GM12864 (cell line): ENCODE results near the gene BMPR1B.

ENCODE experiments used
- DNase-seq: peaks from one replicate; pipeline ENCODE4 v3.0.0-alpha.2; 2011; ENCODE audit warnings: low read depth
- H3K4me3 ChIP-seq: 2 replicates; pipeline ENCODE4 v1.5.1; 2011; ENCODE audit warnings: mild to moderate bottlenecking, low read depth, low read length, control low read depth
- TF ChIP-seq, protein P1 (sequence below): IDR thresholded peaks from 2 replicates; pipeline ENCODE4 v1.5.1; 2011; ENCODE audit warnings: low read depth, mild to moderate bottlenecking, moderate library complexity, low read length, control low read depth, inconsistent platforms; ENCODE audit errors: missing control alignments

BMPR1B gene

GRCh38 chr4:95106408-95106928, 348.7 kb downstream of the BMPR1B start:
- no peak for DNase-seq
- TF ChIP-seq, protein P1, sequence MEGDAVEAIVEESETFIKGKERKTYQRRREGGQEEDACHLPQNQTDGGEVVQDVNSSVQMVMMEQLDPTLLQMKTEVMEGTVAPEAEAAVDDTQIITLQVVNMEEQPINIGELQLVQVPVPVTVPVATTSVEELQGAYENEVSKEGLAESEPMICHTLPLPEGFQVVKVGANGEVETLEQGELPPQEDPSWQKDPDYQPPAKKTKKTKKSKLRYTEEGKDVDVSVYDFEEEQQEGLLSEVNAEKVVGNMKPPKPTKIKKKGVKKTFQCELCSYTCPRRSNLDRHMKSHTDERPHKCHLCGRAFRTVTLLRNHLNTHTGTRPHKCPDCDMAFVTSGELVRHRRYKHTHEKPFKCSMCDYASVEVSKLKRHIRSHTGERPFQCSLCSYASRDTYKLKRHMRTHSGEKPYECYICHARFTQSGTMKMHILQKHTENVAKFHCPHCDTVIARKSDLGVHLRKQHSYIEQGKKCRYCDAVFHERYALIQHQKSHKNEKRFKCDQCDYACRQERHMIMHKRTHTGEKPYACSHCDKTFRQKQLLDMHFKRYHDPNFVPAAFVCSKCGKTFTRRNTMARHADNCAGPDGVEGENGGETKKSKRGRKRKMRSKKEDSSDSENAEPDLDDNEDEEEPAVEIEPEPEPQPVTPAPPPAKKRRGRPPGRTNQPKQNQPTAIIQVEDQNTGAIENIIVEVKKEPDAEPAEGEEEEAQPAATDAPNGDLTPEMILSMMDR, result no peak

DNA sequence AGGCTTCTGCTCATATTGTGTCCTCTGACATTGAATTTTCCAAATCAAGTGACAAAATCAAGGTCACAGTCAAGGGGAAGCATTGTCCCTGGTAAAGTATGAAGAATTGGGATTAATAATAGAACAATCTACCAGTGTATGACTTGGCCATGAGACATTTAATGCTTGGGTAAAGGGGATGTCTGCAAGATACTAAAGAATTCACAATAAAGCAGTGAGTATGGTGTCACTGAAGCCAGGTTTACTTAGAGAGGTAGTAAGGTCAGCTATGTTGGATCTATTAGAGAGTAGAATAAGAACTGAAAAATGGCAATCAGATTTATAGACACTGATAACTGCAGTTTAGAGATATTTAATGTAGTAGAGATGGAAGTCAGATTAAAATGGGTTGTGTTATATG, 349.2 kb downstream of the BMPR1B start:
- no peak overlapping the region for H3K4me3 ChIP-seq
- TF ChIP-seq, protein P1, result no peak
- no peak for DNase-seq

More at GRCh38 chr4:95106408-95106928, 348.7 kb downstream of the BMPR1B start:
- no peak overlapping the region for H3K4me3 ChIP-seq

- no peak for DNase-seq
- TF ChIP-seq, protein P1, result no peak
- H3K4me3 ChIP-seq, result no peak overlapping the region
These were observed 349.9 kb downstream of the BMPR1B start for GRCh38 chr4:95107635-95108034.

DNA sequence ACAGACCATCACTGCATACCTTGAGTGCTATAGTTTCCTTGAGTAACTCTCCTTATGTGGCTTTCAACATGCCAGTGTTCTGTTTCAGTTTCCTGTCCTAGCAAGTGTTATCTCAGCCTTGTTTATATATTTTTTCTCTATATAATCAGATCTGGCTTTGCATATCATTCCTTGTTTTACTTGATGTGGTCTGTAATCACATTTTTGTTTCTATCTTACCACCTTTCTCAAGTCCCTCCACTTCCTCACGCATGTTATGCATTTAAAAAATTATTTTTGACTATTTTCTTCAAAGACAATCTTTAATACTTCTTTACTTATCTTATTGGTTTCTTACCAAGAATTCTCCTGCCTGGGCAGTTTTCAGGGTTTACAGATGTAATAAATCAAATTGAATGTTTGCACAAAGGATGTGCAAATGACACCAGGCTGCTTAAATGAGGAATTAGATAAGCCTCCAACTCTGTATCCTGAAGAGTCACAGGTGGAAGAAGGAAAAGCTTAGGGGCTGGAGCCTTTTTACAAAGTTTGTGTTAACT, 351.2 kb downstream of the BMPR1B start:
- H3K4me3 ChIP-seq, result no peak overlapping the region
- no peak for DNase-seq
- TF ChIP-seq, protein P1, result no peak

DNA sequence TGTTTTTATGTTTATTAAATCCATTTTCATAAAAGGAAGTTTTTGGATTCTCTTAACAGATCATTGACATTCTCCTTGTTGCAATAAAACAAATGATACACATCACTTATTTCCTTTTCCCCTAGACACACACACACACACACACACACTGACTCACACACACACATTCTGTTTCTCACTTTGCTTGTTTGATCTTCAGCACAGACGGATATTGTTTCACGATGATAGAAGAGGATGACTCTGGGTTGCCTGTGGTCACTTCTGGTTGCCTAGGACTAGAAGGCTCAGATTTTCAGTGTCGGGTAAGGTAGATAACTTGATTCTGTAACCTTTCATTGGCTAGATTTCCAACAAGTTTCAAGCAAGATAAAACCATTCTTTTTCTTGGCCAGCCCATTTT, 356.8 kb downstream of the BMPR1B start:
- TF ChIP-seq, protein P1, result no peak
- DNase-seq, result no peak
- no peak overlapping the region for H3K4me3 ChIP-seq

DNA sequence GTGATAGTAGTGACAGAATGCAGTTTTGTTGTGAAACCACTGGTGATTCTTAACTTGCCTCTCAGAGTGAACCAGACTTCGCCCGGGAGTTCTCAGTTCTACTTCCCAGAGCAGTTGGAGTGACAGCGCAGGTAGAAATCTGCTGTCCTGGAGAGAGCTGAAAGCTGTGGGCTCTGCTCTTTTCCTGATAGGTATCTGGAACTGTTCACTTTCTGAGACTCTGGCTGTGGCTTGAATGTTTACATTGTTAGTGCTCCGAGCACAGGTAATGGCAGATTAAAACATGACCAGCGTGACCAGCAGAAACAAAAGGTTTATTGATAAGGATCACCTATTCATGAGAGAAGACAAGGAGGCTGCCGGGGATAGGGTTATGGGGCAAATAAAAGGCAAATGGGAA, 360.7 kb downstream of the BMPR1B start:
- DNase-seq, result no peak
- TF ChIP-seq, protein P1, result no peak
- no peak overlapping the region for H3K4me3 ChIP-seq

GRCh38 chr4:95120456-95120855, 362.7 kb downstream of the BMPR1B start:
- H3K4me3 ChIP-seq, result no peak overlapping the region
- no peak for DNase-seq
- TF ChIP-seq, protein P1, result no peak
